ENCODE data around the gene CEBPA.

Gene CEBPA

DNA sequence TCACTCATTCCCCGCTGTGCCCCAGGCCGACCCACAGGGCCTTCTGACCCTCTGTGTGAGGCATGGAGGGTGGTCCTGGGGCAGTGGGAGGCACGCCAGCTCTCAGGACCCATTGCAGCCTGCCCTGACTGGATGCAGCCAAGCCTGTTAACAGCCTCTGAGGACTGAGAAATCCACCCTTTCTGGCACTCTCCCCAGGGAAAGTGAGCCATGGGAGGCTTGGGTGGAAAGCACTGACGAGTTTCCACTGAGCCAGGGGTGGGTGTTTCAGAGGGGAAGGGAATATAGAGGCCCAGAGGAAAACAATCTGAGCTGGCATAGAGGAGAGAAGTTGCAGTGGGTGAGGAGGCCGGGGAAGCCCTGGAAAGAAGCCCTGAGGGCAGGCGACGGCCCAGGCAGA lies 46.1 kb downstream of the CEBPA start:
- no peak overlapping the region for H3K4me3 ChIP-seq
- intact Hi-C loops (cut with DNase I; ENCODE audit: low total_unique reads): no loop called here
- H3K36me3 ChIP-seq: no peaks in the 10 kb centered on the region
- no peak overlapping the region for H3K27ac ChIP-seq
- no peak for DNase-seq
- peaks cover 0 to 9% (median 7%) of the 10 kb centered on the region in 3 donors for H3K9me3 ChIP-seq
- TF ChIP-seq, protein P1, sequence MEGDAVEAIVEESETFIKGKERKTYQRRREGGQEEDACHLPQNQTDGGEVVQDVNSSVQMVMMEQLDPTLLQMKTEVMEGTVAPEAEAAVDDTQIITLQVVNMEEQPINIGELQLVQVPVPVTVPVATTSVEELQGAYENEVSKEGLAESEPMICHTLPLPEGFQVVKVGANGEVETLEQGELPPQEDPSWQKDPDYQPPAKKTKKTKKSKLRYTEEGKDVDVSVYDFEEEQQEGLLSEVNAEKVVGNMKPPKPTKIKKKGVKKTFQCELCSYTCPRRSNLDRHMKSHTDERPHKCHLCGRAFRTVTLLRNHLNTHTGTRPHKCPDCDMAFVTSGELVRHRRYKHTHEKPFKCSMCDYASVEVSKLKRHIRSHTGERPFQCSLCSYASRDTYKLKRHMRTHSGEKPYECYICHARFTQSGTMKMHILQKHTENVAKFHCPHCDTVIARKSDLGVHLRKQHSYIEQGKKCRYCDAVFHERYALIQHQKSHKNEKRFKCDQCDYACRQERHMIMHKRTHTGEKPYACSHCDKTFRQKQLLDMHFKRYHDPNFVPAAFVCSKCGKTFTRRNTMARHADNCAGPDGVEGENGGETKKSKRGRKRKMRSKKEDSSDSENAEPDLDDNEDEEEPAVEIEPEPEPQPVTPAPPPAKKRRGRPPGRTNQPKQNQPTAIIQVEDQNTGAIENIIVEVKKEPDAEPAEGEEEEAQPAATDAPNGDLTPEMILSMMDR (IDR thresholded peaks at IDR 0.05): no peak
- H3K4me1 ChIP-seq: no peaks in the 10 kb centered on the region
- H3K27me3 ChIP-seq: peaks cover 0 to 36% of the 10 kb centered on the region in 2 donors

DNA sequence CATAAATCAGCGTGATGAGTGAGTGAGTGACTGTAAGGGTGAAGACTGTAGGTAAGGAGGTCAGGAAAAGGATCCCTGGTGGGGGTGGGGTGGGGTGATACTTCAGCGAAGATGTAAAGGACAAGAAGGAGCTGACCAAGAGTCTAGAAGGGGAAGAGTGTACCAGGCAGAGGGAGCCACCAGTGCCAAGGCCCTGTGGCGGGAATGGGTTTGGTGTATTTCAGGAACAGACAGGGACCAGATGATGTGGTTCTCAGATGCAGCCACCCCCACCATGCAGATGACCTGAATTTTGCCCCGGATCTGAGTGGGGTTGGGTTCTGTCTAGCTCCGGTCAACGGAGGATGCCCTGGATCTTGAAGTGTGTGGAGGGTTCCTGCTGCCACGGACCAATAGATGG lies 46.6 kb downstream of the CEBPA start:
- Histone ChIP-seq H3K9me3 (peaks cover 0 to 9% (median 7%) of the 10 kb centered on the region in 3 donors), H3K4me1 (no peaks in the 10 kb centered on the region), H3K4me3 (no peak overlapping the region), H3K27ac (no peak overlapping the region), H3K27me3 (peaks cover 0 to 40% of the 10 kb centered on the region in 2 donors), H3K36me3 (no peaks in the 10 kb centered on the region)
- intact Hi-C loops (cut with DNase I; ENCODE audit: low total_unique reads): no loop called here
- DNase-seq: no peak
- TF ChIP-seq, protein P1 (IDR thresholded peaks at IDR 0.05): no peak

DNA sequence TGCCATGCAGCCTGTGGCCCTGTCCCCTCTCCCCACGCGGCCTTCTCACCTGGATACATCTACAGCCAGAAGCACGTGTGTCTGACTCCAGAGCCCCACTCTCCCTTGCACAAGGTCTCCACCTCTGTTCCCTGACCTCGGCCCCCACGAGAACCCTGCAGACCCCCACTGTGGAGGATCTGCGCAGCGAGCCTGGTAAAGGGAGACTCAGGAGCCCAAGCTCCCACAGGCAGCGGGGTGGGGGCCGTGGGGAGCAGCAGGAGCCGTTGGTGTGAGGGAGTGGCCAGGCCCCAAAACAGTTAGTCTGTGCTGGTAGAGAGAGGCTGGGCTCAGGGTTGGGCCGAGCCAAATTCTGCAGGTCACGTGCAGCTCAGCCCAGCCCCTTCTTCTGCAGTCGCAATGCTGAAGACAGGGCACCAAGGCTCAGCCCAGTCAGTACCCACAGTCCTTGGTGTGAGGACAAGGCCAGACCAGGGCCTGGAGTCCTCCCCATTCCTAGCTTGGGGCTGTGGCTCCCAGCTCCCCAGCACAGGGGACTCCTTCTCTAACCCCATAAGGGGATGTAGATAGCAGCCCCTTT lies 48.0 kb downstream of the CEBPA start:
- H3K36me3 ChIP-seq: no peaks in the 10 kb centered on the region
- DNase-seq: no peak
- H3K4me1 ChIP-seq: no peaks in the 10 kb centered on the region
- H3K9me3 ChIP-seq: peaks cover 0 to 9% (median 7%) of the 10 kb centered on the region in 3 donors
- intact Hi-C loops (cut with DNase I; ENCODE audit: low total_unique reads): no loop called here
- TF ChIP-seq, protein P1 (IDR thresholded peaks at IDR 0.05): no peak
- H3K27ac ChIP-seq: no peak overlapping the region
- no peak overlapping the region for H3K4me3 ChIP-seq
- peaks cover 0 to 37% of the 10 kb centered on the region in 2 donors for H3K27me3 ChIP-seq

DNA sequence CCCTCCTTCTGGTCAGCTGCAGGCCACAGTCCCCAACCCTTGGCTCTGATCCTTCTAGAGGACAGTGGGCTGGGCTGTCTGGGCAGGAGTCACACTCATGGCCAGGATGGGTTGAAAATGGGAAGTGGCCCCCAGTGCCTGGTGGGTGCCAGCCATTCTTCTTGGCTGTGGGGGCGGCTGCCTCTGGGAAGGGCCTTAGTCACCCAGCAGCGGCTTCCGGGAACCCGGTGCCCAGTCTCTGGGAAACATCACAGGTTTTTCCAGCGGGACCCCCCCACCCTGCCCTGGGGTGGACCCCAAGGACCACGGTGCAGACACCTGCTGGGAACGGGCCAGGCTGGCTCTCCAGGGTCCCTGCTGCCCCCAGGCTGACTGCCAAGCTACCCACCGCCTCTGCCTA lies 49.4 kb downstream of the CEBPA start:
- H3K36me3 ChIP-seq: no peaks in the 10 kb centered on the region
- H3K27me3 ChIP-seq: peaks cover 0 to 37% of the 10 kb centered on the region in 2 donors
- no peak overlapping the region for H3K27ac ChIP-seq
- peaks cover 0 to 8% (median 6%) of the 10 kb centered on the region in 3 donors for H3K9me3 ChIP-seq
- H3K4me1 ChIP-seq: no peaks in the 10 kb centered on the region
- H3K4me3 ChIP-seq: no peak overlapping the region
- intact Hi-C loops (cut with DNase I; ENCODE audit: low total_unique reads): no loop called here
- no peak for DNase-seq
- TF ChIP-seq, protein P1 (IDR thresholded peaks at IDR 0.05): no peak

DNA sequence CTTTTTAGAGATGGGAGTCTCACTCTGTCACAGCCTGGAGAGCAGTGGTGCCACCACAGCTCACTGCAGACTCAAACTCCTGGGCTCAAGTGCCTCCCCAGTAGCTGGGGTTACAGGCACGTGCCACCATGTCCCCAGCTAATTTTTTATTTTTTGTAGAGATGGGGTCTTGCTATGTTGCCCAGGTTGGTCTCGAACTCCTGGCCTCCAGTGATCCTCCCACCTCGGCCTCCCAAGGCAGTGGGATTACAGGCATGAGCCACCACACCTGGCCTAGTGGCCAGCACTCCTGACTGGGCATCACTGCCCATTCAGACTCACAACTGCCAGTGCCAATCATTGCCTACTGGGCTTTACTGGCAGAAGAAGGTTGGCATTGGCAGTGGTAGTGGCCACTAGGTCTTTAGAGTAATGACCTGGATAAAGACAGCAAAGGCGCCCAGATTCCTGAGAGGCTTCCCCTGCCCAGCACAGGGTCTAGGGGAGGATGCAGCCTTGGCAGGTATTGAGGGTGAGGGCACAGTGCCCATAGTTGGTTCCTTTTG lies 49.8 kb downstream of the CEBPA start:
- TF ChIP-seq, protein P1 (IDR thresholded peaks at IDR 0.05): no peak
- Histone ChIP-seq H3K9me3 (peaks cover 0 to 3% (median 2%) of the 10 kb centered on the region in 3 donors), H3K36me3 (no peaks in the 10 kb centered on the region), H3K4me1 (no peaks in the 10 kb centered on the region), H3K4me3 (no peak overlapping the region), H3K27ac (no peak overlapping the region), H3K27me3 (peaks cover 0 to 37% of the 10 kb centered on the region in 2 donors)
- intact Hi-C loops (cut with DNase I; ENCODE audit: low total_unique reads): no loop called here
- no peak for DNase-seq

Data from tibial artery (tissue), 4 donors.